HL-60 (cell line): ENCODE results near the gene CCDC6.

Experiments used
- DNase-seq, 2 experiments: peaks; one replicate each; pipeline ENCODE4 v3.0.0-alpha.2; 2010 to 2020; ENCODE audit warnings: low read depth in 1 of 2, low spot score in 1 of 2
- H3K27ac ChIP-seq: fragments of 250-450 bp; sonication (Bioruptor Pico); replicated peaks from 2 replicates; pipeline ENCODE4 v1.5.1; 2020; ENCODE audit warnings: mild to moderate bottlenecking, moderate library complexity
- H3K27me3 ChIP-seq: fragments of 250-450 bp; sonication (Bioruptor Pico); 2 replicates; pipeline ENCODE4 v1.5.1; 2021; ENCODE audit warnings: mild to moderate bottlenecking, moderate library complexity; ENCODE audit not compliant: insufficient read depth, poor library complexity, severe bottlenecking
- H3K4me3 ChIP-seq: replicated peaks from 2 replicates; pipeline ENCODE4 v1.5.1; 2011; ENCODE audit warnings: mild to moderate bottlenecking, control low read depth, low read length; ENCODE audit not compliant: insufficient read depth
- GABPA ChIP-seq: IDR thresholded peaks from 2 replicates; pipeline ENCODE4 v1.6.1; 2012; ENCODE audit warnings: low read depth
- POLR2AphosphoS5 ChIP-seq: IDR thresholded peaks from 2 replicates; pipeline ENCODE4 v1.6.1; 2012; ENCODE audit warnings: low read depth
- REST ChIP-seq: IDR thresholded peaks from 2 replicates; pipeline ENCODE4 v1.6.1; 2012; ENCODE audit warnings: low read depth; ENCODE audit not compliant: insufficient replicate concordance
- SPI1 ChIP-seq: IDR thresholded peaks from 2 replicates; pipeline ENCODE4 v1.6.1; 2012; ENCODE audit warnings: low read depth, mild to moderate bottlenecking, borderline replicate concordance
- TF ChIP-seq, protein P1 (sequence below): IDR thresholded peaks from one replicate; pipeline ENCODE4 v1.5.1; 2011; ENCODE audit warnings: low read length, control low read depth, inconsistent platforms; ENCODE audit not compliant: insufficient read depth

CCDC6 gene

GRCh38 chr10:59913547-59914237 is 7.3 kb upstream of the CCDC6 start:
- Histone ChIP-seq H3K27me3 (no peaks in the 10 kb centered on the region), H3K4me3 (no peak overlapping the region), H3K27ac (no peak overlapping the region)
- TF ChIP-seq, protein P1, sequence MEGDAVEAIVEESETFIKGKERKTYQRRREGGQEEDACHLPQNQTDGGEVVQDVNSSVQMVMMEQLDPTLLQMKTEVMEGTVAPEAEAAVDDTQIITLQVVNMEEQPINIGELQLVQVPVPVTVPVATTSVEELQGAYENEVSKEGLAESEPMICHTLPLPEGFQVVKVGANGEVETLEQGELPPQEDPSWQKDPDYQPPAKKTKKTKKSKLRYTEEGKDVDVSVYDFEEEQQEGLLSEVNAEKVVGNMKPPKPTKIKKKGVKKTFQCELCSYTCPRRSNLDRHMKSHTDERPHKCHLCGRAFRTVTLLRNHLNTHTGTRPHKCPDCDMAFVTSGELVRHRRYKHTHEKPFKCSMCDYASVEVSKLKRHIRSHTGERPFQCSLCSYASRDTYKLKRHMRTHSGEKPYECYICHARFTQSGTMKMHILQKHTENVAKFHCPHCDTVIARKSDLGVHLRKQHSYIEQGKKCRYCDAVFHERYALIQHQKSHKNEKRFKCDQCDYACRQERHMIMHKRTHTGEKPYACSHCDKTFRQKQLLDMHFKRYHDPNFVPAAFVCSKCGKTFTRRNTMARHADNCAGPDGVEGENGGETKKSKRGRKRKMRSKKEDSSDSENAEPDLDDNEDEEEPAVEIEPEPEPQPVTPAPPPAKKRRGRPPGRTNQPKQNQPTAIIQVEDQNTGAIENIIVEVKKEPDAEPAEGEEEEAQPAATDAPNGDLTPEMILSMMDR = no peak
- TF ChIP-seq POLR2AphosphoS5 (no peak), GABPA (no peak), REST (no peak), SPI1 (no peak)
- DNase-seq = no peak

DNA sequence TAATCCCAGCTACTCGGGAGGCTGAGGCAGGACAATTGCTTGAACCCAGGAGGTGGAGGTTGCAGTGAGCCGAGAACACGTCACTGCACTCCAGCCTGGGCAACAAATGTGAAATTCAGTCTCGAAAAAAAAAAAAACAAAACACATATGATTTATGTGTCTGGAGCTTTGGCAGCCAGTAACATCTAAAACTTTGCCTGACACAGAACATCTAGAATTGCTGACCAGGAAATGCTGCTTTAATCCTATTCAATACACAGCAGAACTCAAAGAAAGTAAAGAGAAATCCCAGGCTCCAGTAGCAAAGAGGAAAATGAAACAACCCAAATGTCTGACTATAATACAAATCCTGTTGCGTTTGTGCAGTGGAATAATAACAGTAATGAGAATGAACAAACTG is 4.5 kb upstream of the CCDC6 start:
- Histone ChIP-seq H3K4me3 (no peak overlapping the region), H3K27me3 (no peaks in the 10 kb centered on the region), H3K27ac (no peak overlapping the region)
- DNase-seq = no peak
- TF ChIP-seq POLR2AphosphoS5 (no peak), REST (no peak), GABPA (no peak), SPI1 (no peak)
- TF ChIP-seq, protein P1 = no peak

DNA sequence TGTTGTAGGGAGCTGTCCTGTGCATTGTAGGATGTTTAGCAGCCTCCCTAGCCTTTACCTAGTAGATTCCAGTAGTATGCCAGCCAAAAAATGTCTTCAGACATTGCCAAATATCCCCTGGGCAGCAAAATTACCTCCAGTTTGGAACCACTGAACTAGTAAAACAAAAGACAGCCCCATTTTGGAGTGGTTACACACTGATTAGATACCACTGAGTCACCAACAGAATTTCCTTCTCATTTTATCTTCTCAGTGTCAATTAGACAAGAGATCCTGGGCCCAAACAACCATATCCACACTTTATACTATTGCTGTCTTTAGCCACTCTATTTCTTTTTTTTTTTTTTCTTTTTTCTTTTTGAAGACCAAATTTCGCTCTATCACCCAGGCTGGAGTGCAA is 3.5 kb upstream of the CCDC6 start:
- no peak overlapping the region for H3K27ac ChIP-seq
- TF ChIP-seq REST = no peak
- no peak for TF ChIP-seq SPI1
- no peaks in the 10 kb centered on the region for H3K27me3 ChIP-seq
- H3K4me3 ChIP-seq = no peak overlapping the region
- no peak for DNase-seq
